IMR-90 (cell line): ENCODE data around the gene KCNQ1. TPM values are rescaled to one million over a fixed set of nuclear protein-coding genes. Genes with fewer than 3 reads are reported as not detected.

Source experiments
- ATAC-seq: fragments of 200-7000 bp; cut with Tn5 transposase; 2 replicates; pipeline ENCODE4 v1.9.1; 2020; ENCODE audit warnings: low read depth, mild to moderate bottlenecking, moderate library complexity
- BruUV-seq: library from RNA; stranded (reverse); fragments of 400-500 nt; replicated peaks from 2 replicates; lab custom pipeline; 2021; lab: Mats Ljungman, UMichigan
- CTCF ChIA-PET: fragments of 300-600 bp; formaldehyde crosslinking; extraction: SDS; loops from one replicate; lab custom pipeline; 2021; ENCODE audit warnings: antibody characterized with exemption; lab: Yijun Ruan, JAX
- POLR2A ChIA-PET: fragments of 300-600 bp; sonication (Branson Sonifier 250); formaldehyde crosslinking; loops from one replicate; lab custom pipeline; 2022; ENCODE audit warnings: antibody characterized with exemption; ENCODE audit not compliant: unreplicated experiment; lab: Charles Lee
- DNase-seq: peaks from one replicate; pipeline ENCODE4 v3.0.0; 2013
- H2AFZ ChIP-seq: replicated peaks from 2 replicates; pipeline ENCODE3; 2013; ENCODE audit warnings: low read length, mild to moderate bottlenecking; ENCODE audit not compliant: poor library complexity
- H2AK5ac ChIP-seq: 2 replicates; pipeline ENCODE4 v1.6.1; 2013; ENCODE audit warnings: low read depth, low read length, inconsistent platforms
- H2AK9ac ChIP-seq: replicated peaks from 2 replicates; pipeline ENCODE3; 2013; ENCODE audit warnings: mild to moderate bottlenecking, low read depth, low read length, moderate library complexity; ENCODE audit not compliant: poor library complexity
- H2BK120ac ChIP-seq: 2 replicates; pipeline ENCODE4 v1.6.1; 2013; ENCODE audit warnings: low read depth, low read length, inconsistent platforms
- H2BK15ac ChIP-seq: 3 replicates; pipeline ENCODE4 v1.6.1; 2013; ENCODE audit warnings: low read depth, low read length, inconsistent platforms
- H2BK20ac ChIP-seq: 2 replicates; pipeline ENCODE4 v1.6.1; 2013; ENCODE audit warnings: low read depth, mild to moderate bottlenecking, inconsistent platforms, low read length, moderate library complexity
- H2BK5ac ChIP-seq: 2 replicates; pipeline ENCODE4 v1.6.1; 2013; ENCODE audit warnings: mild to moderate bottlenecking, low read depth, low read length, inconsistent platforms; ENCODE audit not compliant: poor library complexity, severe bottlenecking
- H3K14ac ChIP-seq: replicated peaks from 2 replicates; pipeline ENCODE4 v1.6.1; 2013; ENCODE audit warnings: low read depth, low read length, inconsistent platforms
- H3K18ac ChIP-seq: 2 replicates; pipeline ENCODE4 v1.6.1; 2013; ENCODE audit warnings: low read depth, low read length, control low read depth
- H3K23ac ChIP-seq: 2 replicates; pipeline ENCODE4 v1.6.1; 2013; ENCODE audit warnings: low read depth, low read length, inconsistent platforms
- H3K27ac ChIP-seq: 2 replicates; pipeline ENCODE4 v1.5.1; 2013; ENCODE audit warnings: mild to moderate bottlenecking, control low read depth, low read length; ENCODE audit not compliant: insufficient read depth
- H3K27me3 ChIP-seq: 2 replicates; pipeline ENCODE4 v1.6.1; 2013; ENCODE audit warnings: low read length; ENCODE audit not compliant: control insufficient read depth, insufficient read depth
- H3K36me3 ChIP-seq: 2 replicates; pipeline ENCODE4 v1.6.1; 2013; ENCODE audit warnings: low read length, mixed read lengths; ENCODE audit not compliant: control insufficient read depth, insufficient read depth
- H3K4ac ChIP-seq: 2 replicates; pipeline ENCODE4 v1.6.1; 2013; ENCODE audit warnings: low read depth, low read length, inconsistent platforms
- H3K4me1 ChIP-seq: 2 replicates; pipeline ENCODE4 v1.6.1; 2013; ENCODE audit warnings: low read length, mixed read lengths; ENCODE audit not compliant: control insufficient read depth, insufficient read depth
- H3K4me2 ChIP-seq: 2 replicates; pipeline ENCODE4 v1.6.1; 2013; ENCODE audit warnings: low read depth, mild to moderate bottlenecking, control low read depth, low read length, moderate library complexity
- H3K4me3 ChIP-seq: 2 replicates; pipeline ENCODE4 v1.5.1; 2013; ENCODE audit warnings: low read depth, mild to moderate bottlenecking, control low read depth, low read length, moderate library complexity; ENCODE audit not compliant: insufficient read depth
- H3K56ac ChIP-seq: 2 replicates; pipeline ENCODE4 v1.6.1; 2013; ENCODE audit warnings: low read length, inconsistent platforms; ENCODE audit not compliant: insufficient read depth; ENCODE audit errors: extremely low read depth
- H3K79me1 ChIP-seq, 2 experiments: 2 replicates each; pipeline ENCODE4 v1.6.1; 2013; ENCODE audit warnings: low read length in 2 of 2, inconsistent platforms in 1 of 2, low read depth in 1 of 2
- H3K9ac ChIP-seq: 2 replicates; pipeline ENCODE4 v1.6.1; 2013; ENCODE audit warnings: low read depth, low read length, control low read depth
- H3K9me1 ChIP-seq: 2 replicates; pipeline ENCODE4 v1.6.1; 2013; ENCODE audit warnings: low read length, inconsistent platforms; ENCODE audit not compliant: insufficient read depth
- H3K9me3 ChIP-seq: 2 replicates; pipeline ENCODE4 v1.6.1; 2013; ENCODE audit warnings: low read length; ENCODE audit not compliant: control insufficient read depth, insufficient read depth
- H4K20me1 ChIP-seq: 2 replicates; pipeline ENCODE4 v1.6.1; 2013; ENCODE audit warnings: low read length, inconsistent platforms; ENCODE audit not compliant: insufficient read depth
- H4K5ac ChIP-seq: 2 replicates; pipeline ENCODE4 v1.6.1; 2013; ENCODE audit warnings: mild to moderate bottlenecking, low read depth, low read length, control low read depth
- H4K8ac ChIP-seq, 2 experiments: 2 replicates each; pipeline ENCODE4 v1.6.1; 2013; ENCODE audit warnings: low read depth in 2 of 2, low read length in 2 of 2, control low read depth in 1 of 2, inconsistent platforms in 1 of 2
- H4K91ac ChIP-seq: 2 replicates; pipeline ENCODE4 v1.6.1; 2013; ENCODE audit warnings: low read depth, low read length, inconsistent platforms; ENCODE audit not compliant: insufficient read depth
- ELK1 ChIP-seq: fragments of 150-350 bp; IDR thresholded peaks from 2 replicates; pipeline ENCODE4 v1.6.1; 2016; ENCODE audit warnings: low read depth, mild to moderate bottlenecking, low read length, moderate library complexity, borderline replicate concordance
- MAZ ChIP-seq: IDR thresholded peaks from 2 replicates; pipeline ENCODE4 v1.6.1; 2012; ENCODE audit warnings: low read depth, mild to moderate bottlenecking, low read length, improper control_type of control experiment, moderate library complexity, borderline replicate concordance
- NFE2L2 ChIP-seq: fragments of 150-350 bp; IDR thresholded peaks from 2 replicates; pipeline ENCODE4 v1.6.1; 2016; ENCODE audit warnings: low read depth, mild to moderate bottlenecking, low read length
- RAD21 ChIP-seq: IDR thresholded peaks from 2 replicates; pipeline ENCODE4 v1.6.1; 2012; ENCODE audit warnings: low read length, improper control_type of control experiment
- RCOR1 ChIP-seq: IDR thresholded peaks from 2 replicates; pipeline ENCODE4 v1.6.1; 2012; ENCODE audit warnings: mild to moderate bottlenecking, low read length, improper control_type of control experiment; ENCODE audit not compliant: insufficient replicate concordance
- WGBS, 2 experiments: methylation state at CpG; one replicate each; pipeline versions ENCODE4 v1.1.5 to v1.1.7; 2013; ENCODE audit warnings: missing lambda C conversion rate in 2 of 2; ENCODE audit not compliant: insufficient read length in 1 of 2; ENCODE audit errors: extremely low coverage in 2 of 2; 5-methylcytosine and 5-hydroxymethylcytosine counted together
- dilution Hi-C: fragments of 300-500 bp; cut with HindIII; formaldehyde crosslinking; loops from one replicate; pipeline ENCODE4 v1.14.3; 2018; ENCODE audit warnings: low sequenced_read_pairs; ENCODE audit not compliant: unreplicated experiment
- in situ Hi-C: fragments of 300-500 bp; cut with MboI; formaldehyde crosslinking; loops from 3 replicates; pipeline ENCODE4 v1.14.3; 2019; ENCODE audit warnings: low sequenced_read_pairs, inconsistent platforms, mixed read lengths
- intact Hi-C: fragments of 100-400 bp; cut with micrococcal nuclease; formaldehyde crosslinking; loops from 2 replicates; pipeline ENCODE4 v1.10.0; 2022
- polyA plus RNA-seq, 3 experiments: library from polyadenylated mRNA; depleted of rRNA; stranded (reverse); fragments of >200 nt; gene quantifications; 2 replicates each; pipeline ENCODE4 v1.2.3, GENCODE V29; 2012; ENCODE audit warnings: low replicate concordance in 1 of 3
- total RNA-seq: library from RNA; depleted of rRNA; stranded (reverse); fragments of >200 nt; gene quantifications from 2 replicates; pipeline ENCODE4 v1.2.3, GENCODE V29; 2012

KCNQ1 gene
- total and polyA plus RNA-seq, 2 of the 4 experiments (the other 2 are of a cell fraction): 0.07 TPM; not detected in 1

- TF ChIP-seq RCOR1: no peak
- no peak for TF ChIP-seq MAZ
Measured at GRCh38 chr11:2694995-2695939, 250.5 kb downstream of the KCNQ1 start (continued).

- H4K20me1 ChIP-seq: peaks cover 75% of the 10 kb centered on the region
- H3K9me1 ChIP-seq: peaks cover 8% of the 10 kb centered on the region; the same call in 1 of the 2 replicates
- no CpG with 5 or more reads among the region's 5 CpGs for WGBS, 2 experiments
- H2BK15ac ChIP-seq: no peak overlapping the region
- H3K4me1 ChIP-seq: peaks cover 5% of the 10 kb centered on the region
- H3K9ac ChIP-seq: no peak overlapping the region
- ChIA-PET CTCF (no interaction called here), POLR2A (no interaction called here)
- H3K23ac ChIP-seq: no peak overlapping the region
- no peak overlapping the region for H2AK9ac ChIP-seq
- H3K56ac ChIP-seq: no peak overlapping the region
- no TSS peak for BruUV-seq
- no peak overlapping the region; the same call in 1 of the 2 replicates for H3K4me2 ChIP-seq
- no peak for ATAC-seq
- 0 out of 2 replicates have a peak, but pooled peaks cover 1% of the 10 kb centered on the region for H3K36me3 ChIP-seq
- H2BK5ac ChIP-seq: no peak overlapping the region
- no peak overlapping the region for H4K5ac ChIP-seq
- H3K4ac ChIP-seq: no peak overlapping the region
- H2AK5ac ChIP-seq: no peak overlapping the region
- H2AFZ ChIP-seq: no peak overlapping the region
- H3K14ac ChIP-seq: no peak overlapping the region
- H4K91ac ChIP-seq: no peak overlapping the region
- H2BK120ac ChIP-seq: no peak overlapping the region
- no peaks in the 10 kb centered on the region for H3K27me3 ChIP-seq
- in situ Hi-C loops (loop anchor here (5.0 kb wide), 1 partner anchor 181 kb away; no protein-coding TSS in a partner anchor), dilution Hi-C loops (no loop called here), intact Hi-C loops (no loop called here)
- H4K8ac ChIP-seq: no peak overlapping the region
- TF ChIP-seq NFE2L2 (no peak), ELK1 (no peak), RAD21 (no peak), MAZ (no peak)
- no peaks in the 10 kb centered on the region; the same call in 1 of the 2 replicates for H3K9me3 ChIP-seq
- no peak overlapping the region for H2BK20ac ChIP-seq
- DNase-seq: no peak
- H3K79me1 ChIP-seq: peaks cover 0 to 46% of the 10 kb centered on the region in 2 experiments; a peak in 3 of 4 replicates
- no peak overlapping the region for H3K4me3 ChIP-seq
- H3K27ac ChIP-seq: no peak overlapping the region
- no peak overlapping the region for H3K18ac ChIP-seq
Measured at GRCh38 chr11:2696455-2696854, 251.6 kb downstream of the KCNQ1 start.
